IMR-90 (cell line): Measurements from ENCODE around the gene PDILT.
"Not testable (repeated sequence)": the region's sequence is repeated elsewhere in the genome, so short reads cannot be mapped to it uniquely, and the experiment has no call there.

Source experiments
- POLR2A ChIP-seq: IDR thresholded peaks from 2 replicates; pipeline ENCODE4 v1.6.1; 2012; ENCODE audit warnings: mild to moderate bottlenecking, low read depth, low read length
- RAD21 ChIP-seq: IDR thresholded peaks from 2 replicates; pipeline ENCODE4 v1.6.1; 2012; ENCODE audit warnings: low read length, improper control_type of control experiment
- TF ChIP-seq, protein P1 (sequence below): conservative IDR thresholded peaks from 2 replicates; pipeline ENCODE4 v1.5.1; 2012; ENCODE audit warnings: mild to moderate bottlenecking, low read depth, low read length, improper control_type of control experiment

DNA sequence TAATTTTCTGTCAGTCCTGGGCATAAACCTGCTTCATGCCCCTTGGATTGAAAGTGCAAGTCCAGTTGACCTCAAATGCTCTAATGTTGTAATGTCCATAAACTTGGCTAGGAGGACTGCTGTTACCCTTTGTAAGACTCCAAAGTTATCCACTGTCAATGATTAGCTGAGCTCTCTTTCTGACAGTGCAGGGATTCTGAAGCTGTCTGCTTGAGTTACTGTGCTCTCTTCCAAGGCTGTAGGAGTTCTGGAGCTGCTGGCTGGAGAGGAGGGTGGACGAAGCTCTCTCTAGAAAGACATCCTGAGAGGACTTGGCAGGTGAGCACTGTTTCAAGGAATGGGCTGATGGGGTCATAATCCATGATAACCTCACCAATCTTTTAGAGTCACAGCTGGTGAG is 46.8 kb upstream of the PDILT start, which contains the start of gene ACSM2A:
- TF ChIP-seq, protein P1, sequence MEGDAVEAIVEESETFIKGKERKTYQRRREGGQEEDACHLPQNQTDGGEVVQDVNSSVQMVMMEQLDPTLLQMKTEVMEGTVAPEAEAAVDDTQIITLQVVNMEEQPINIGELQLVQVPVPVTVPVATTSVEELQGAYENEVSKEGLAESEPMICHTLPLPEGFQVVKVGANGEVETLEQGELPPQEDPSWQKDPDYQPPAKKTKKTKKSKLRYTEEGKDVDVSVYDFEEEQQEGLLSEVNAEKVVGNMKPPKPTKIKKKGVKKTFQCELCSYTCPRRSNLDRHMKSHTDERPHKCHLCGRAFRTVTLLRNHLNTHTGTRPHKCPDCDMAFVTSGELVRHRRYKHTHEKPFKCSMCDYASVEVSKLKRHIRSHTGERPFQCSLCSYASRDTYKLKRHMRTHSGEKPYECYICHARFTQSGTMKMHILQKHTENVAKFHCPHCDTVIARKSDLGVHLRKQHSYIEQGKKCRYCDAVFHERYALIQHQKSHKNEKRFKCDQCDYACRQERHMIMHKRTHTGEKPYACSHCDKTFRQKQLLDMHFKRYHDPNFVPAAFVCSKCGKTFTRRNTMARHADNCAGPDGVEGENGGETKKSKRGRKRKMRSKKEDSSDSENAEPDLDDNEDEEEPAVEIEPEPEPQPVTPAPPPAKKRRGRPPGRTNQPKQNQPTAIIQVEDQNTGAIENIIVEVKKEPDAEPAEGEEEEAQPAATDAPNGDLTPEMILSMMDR, result not testable (repeated sequence)
- not testable (repeated sequence) for TF ChIP-seq RAD21, POLR2A
